H1 (cell line): ENCODE data around the gene ENPP6. TPM values are rescaled to one million over a fixed set of nuclear protein-coding genes. Genes with fewer than 3 reads are reported as not detected.

Experiments used
- CTCF ChIA-PET: fragments of 300-600 bp; sonication (Branson Sonifier 250); formaldehyde crosslinking; loops from one replicate; lab custom pipeline; 2021; ENCODE audit not compliant: partially characterized antibody; lab: Charles Lee
- POLR2A ChIA-PET: fragments of 300-600 bp; sonication (Branson Sonifier 250); formaldehyde crosslinking; loops from one replicate; lab custom pipeline; 2021; ENCODE audit warnings: inconsistent platforms; ENCODE audit not compliant: partially characterized antibody; lab: Charles Lee
- DNase-seq, 2 experiments: peaks; one replicate each; pipeline versions ENCODE4 v3.0.0 to v3.0.0-alpha.2; 2010 to 2022; ENCODE audit warnings: low spot score in 2 of 2, low read depth in 1 of 2, mixed read lengths in 1 of 2
- FAIRE-seq: peaks from 2 replicates; lab custom pipeline; 2011; peaks lifted over from hg19 to GRCh38; lab: Jason Lieb, UNC
- H2AFZ ChIP-seq: 2 replicates; pipeline ENCODE4 v1.8.1; 2012; ENCODE audit warnings: low read length, inconsistent platforms
- H2AK5ac ChIP-seq: 2 replicates; pipeline ENCODE4 v1.6.1; 2013; ENCODE audit warnings: low read depth, low read length
- H2BK120ac ChIP-seq: replicated peaks from 2 replicates; pipeline ENCODE3; 2013; ENCODE audit warnings: low read depth, low read length, inconsistent platforms
- H2BK12ac ChIP-seq: 2 replicates; pipeline ENCODE4 v1.6.1; 2013; ENCODE audit warnings: low read depth, low read length
- H2BK15ac ChIP-seq: 2 replicates; pipeline ENCODE4 v1.6.1; 2013; ENCODE audit warnings: low read length
- H2BK20ac ChIP-seq: 2 replicates; pipeline ENCODE4 v1.6.1; 2013; ENCODE audit warnings: low read length
- H2BK5ac ChIP-seq: 2 replicates; pipeline ENCODE4 v1.6.1; 2013; ENCODE audit warnings: low read depth, low read length
- H3K14ac ChIP-seq: 2 replicates; pipeline ENCODE4 v1.6.1; 2013; ENCODE audit warnings: inconsistent platforms; ENCODE audit not compliant: insufficient read length
- H3K18ac ChIP-seq: 2 replicates; pipeline ENCODE4 v1.6.1; 2013; ENCODE audit warnings: low read length; ENCODE audit errors: extremely low read depth
- H3K23ac ChIP-seq: 2 replicates; pipeline ENCODE4 v1.6.1; 2013; ENCODE audit warnings: inconsistent platforms; ENCODE audit not compliant: insufficient read length
- H3K23me2 ChIP-seq: 2 replicates; pipeline ENCODE4 v1.6.1; 2013; ENCODE audit warnings: low read depth, low read length
- H3K27ac ChIP-seq: 2 replicates; pipeline ENCODE4 v1.6.1; 2011; ENCODE audit warnings: low read depth, low read length, inconsistent platforms
- H3K27me3 ChIP-seq, 4 experiments: replicated peaks in 1 of 4; 1 replicate in 1 of 4; 2 replicates in 3 of 4; pipeline versions ENCODE4 v1.6.1 to v1.8.1; 2011 to 2013; ENCODE audit warnings: low read length in 3 of 4, mild to moderate bottlenecking in 3 of 4, inconsistent platforms in 2 of 4, mixed read lengths in 2 of 4, moderate library complexity in 1 of 4; ENCODE audit not compliant: control insufficient read depth in 3 of 4, insufficient read depth in 3 of 4; ENCODE audit errors: extremely low read depth in 1 of 4
- H3K36me3 ChIP-seq, 4 experiments: 2 replicates each; pipeline versions ENCODE4 v1.6.1 to v1.8.1; 2011 to 2013; ENCODE audit warnings: mild to moderate bottlenecking in 4 of 4, low read length in 3 of 4, moderate library complexity in 2 of 4, control low read depth in 1 of 4, inconsistent platforms in 1 of 4; ENCODE audit not compliant: insufficient read depth in 4 of 4, control insufficient read depth in 2 of 4
- H3K4ac ChIP-seq: replicated peaks from 2 replicates; pipeline ENCODE3; 2013; ENCODE audit warnings: low read length, low read depth, mixed read lengths, inconsistent platforms; ENCODE audit not compliant: insufficient read length
- H3K4me1 ChIP-seq, 4 experiments: replicated peaks in 1 of 4; 1 replicate in 1 of 4; 2 replicates in 3 of 4; pipeline versions ENCODE4 v1.6.1 to v1.8.1; 2011 to 2013; ENCODE audit warnings: low read length in 3 of 4, inconsistent platforms in 2 of 4, mixed read lengths in 1 of 4; ENCODE audit not compliant: insufficient read depth in 4 of 4, control insufficient read depth in 3 of 4
- H3K4me2 ChIP-seq, 2 experiments: 2 replicates each; pipeline versions ENCODE4 v1.6.1 to v1.8.1; 2011 to 2013; ENCODE audit warnings: low read depth in 2 of 2, low read length in 2 of 2, control low read depth in 1 of 2, inconsistent platforms in 1 of 2, mild to moderate bottlenecking in 1 of 2; ENCODE audit not compliant: insufficient read depth in 1 of 2
- H3K4me3 ChIP-seq, 4 experiments: fragments of 200-600, 300-600 bp in 1 of 4; sonication (generic), shearing (Covaris generic), sonication (Bioruptor Twin) in 1 of 4; 2 replicates each; pipeline versions ENCODE4 v1.5.1 to v1.8.1; 2011 to 2016; ENCODE audit warnings: low read length in 4 of 4, low read depth in 3 of 4, control low read depth in 2 of 4, inconsistent platforms in 2 of 4, mild to moderate bottlenecking in 2 of 4, mixed read lengths in 1 of 4, moderate library complexity in 1 of 4; ENCODE audit not compliant: insufficient read depth in 2 of 4; ENCODE audit errors: extremely low read depth in 1 of 4
- H3K56ac ChIP-seq: replicated peaks from 2 replicates; pipeline ENCODE3; 2013; ENCODE audit warnings: low read depth, mild to moderate bottlenecking, mixed read lengths, low read length, inconsistent platforms; ENCODE audit not compliant: insufficient read length
- H3K79me1 ChIP-seq: 2 replicates; pipeline ENCODE4 v1.6.1; 2013; ENCODE audit warnings: low read depth, low read length, control low read depth
- H3K79me2 ChIP-seq, 2 experiments: 2 replicates each; pipeline versions ENCODE4 v1.6.1 to v1.8.1; 2012 to 2013; ENCODE audit warnings: low read length in 2 of 2, mild to moderate bottlenecking in 2 of 2, inconsistent platforms in 1 of 2; ENCODE audit not compliant: insufficient read depth in 2 of 2, control insufficient read depth in 1 of 2
- H3K9ac ChIP-seq, 4 experiments: replicated peaks in 1 of 4; 1 replicate in 1 of 4; 2 replicates in 3 of 4; pipeline versions ENCODE4 v1.6.1 to v1.8.1; 2011 to 2013; ENCODE audit warnings: low read depth in 3 of 4, low read length in 3 of 4, control low read depth in 2 of 4, mild to moderate bottlenecking in 2 of 4, moderate library complexity in 2 of 4, inconsistent platforms in 1 of 4; ENCODE audit errors: extremely low read depth in 1 of 4
- H3K9me3 ChIP-seq, 2 experiments: 2 replicates each; pipeline versions ENCODE4 v1.6.1 to v1.8.1; 2012 to 2013; ENCODE audit warnings: mild to moderate bottlenecking in 2 of 2, moderate library complexity in 2 of 2, control low read depth in 1 of 2, inconsistent platforms in 1 of 2, low read depth in 1 of 2, low read length in 1 of 2, mixed read lengths in 1 of 2; ENCODE audit not compliant: insufficient read depth in 2 of 2
- H4K20me1 ChIP-seq, 2 experiments: replicated peaks in 1 of 2; 2 replicates each; pipeline versions ENCODE3 to v1.8.1; 2011 to 2013; ENCODE audit warnings: inconsistent platforms in 2 of 2, low read length in 2 of 2, mild to moderate bottlenecking in 1 of 2; ENCODE audit not compliant: insufficient read depth in 2 of 2, control insufficient read depth in 1 of 2
- H4K5ac ChIP-seq: 2 replicates; pipeline ENCODE4 v1.6.1; 2013; ENCODE audit warnings: low read length, low read depth, mixed read lengths, inconsistent platforms; ENCODE audit not compliant: insufficient read length
- H4K8ac ChIP-seq: 2 replicates; pipeline ENCODE4 v1.8.0; 2013; ENCODE audit warnings: mild to moderate bottlenecking, moderate library complexity, low read length, inconsistent platforms; ENCODE audit not compliant: insufficient read depth; ENCODE audit errors: extremely low read depth
- H4K91ac ChIP-seq: replicated peaks from 2 replicates; pipeline ENCODE3; 2013; ENCODE audit warnings: low read length, mixed read lengths, inconsistent platforms; ENCODE audit not compliant: insufficient read length
- CTCF ChIP-seq, 3 experiments: IDR thresholded peaks; 1 replicate in 2 of 3; 2 replicates in 1 of 3; pipeline versions ENCODE4 v1.5.1 to v1.6.1; 2011; ENCODE audit warnings: low read length in 3 of 3, mild to moderate bottlenecking in 3 of 3, inconsistent platforms in 2 of 3, low read depth in 1 of 3, moderate library complexity in 1 of 3; ENCODE audit not compliant: insufficient read depth in 1 of 3; ENCODE audit errors: control extremely low read depth in 1 of 3
- RAD21 ChIP-seq, 2 experiments: IDR thresholded peaks in 1 of 2; conservative IDR thresholded peaks in 1 of 2; 2 replicates each; pipeline ENCODE4 v1.6.1; 2011; ENCODE audit warnings: low read depth in 2 of 2, low read length in 2 of 2, improper control_type of control experiment in 1 of 2, inconsistent platforms in 1 of 2, mild to moderate bottlenecking in 1 of 2, moderate library complexity in 1 of 2
- RNF2 ChIP-seq: fragments of 200-900, 300-1000 bp; sonication (generic); IDR thresholded peaks from 2 replicates; pipeline ENCODE4 v1.7.1; 2016; ENCODE audit warnings: borderline replicate concordance, low read depth, mild to moderate bottlenecking, antibody characterized with exemption, low read length; ENCODE audit not compliant: poor library complexity, severe bottlenecking; ENCODE audit errors: missing control alignments
- WGBS, 2 experiments: shearing (Covaris generic) in 1 of 2; methylation state at CpG; one replicate each; pipeline versions ENCODE4 v1.1.6 to v1.1.7; 2013 to 2015; ENCODE audit warnings: low lambda C conversion rate in 2 of 2, mixed read lengths in 2 of 2, inconsistent platforms in 1 of 2, low coverage in 1 of 2, missing lambda C conversion rate in 1 of 2; ENCODE audit not compliant: insufficient replicate concordance in 2 of 2, insufficient coverage in 1 of 2, insufficient read length in 1 of 2; ENCODE audit errors: extremely low coverage in 1 of 2, missing lambda C conversion rate in 1 of 2; 5-methylcytosine and 5-hydroxymethylcytosine counted together
- polyA plus RNA-seq, 7 experiments: library from polyadenylated mRNA; depleted of rRNA in 3 of 7; stranded (reverse) in 5 of 7; unstranded in 2 of 7; fragments of >200 nt in 5 of 7; fragments of 200-250 nt in 2 of 7; gene quantifications; 1 replicate in 5 of 7; 2 replicates in 1 of 7; 4 replicates in 1 of 7; pipeline versions ENCODE4 v1.2.1 to v1.2.3, GENCODE V29; 2011 to 2013; ENCODE audit warnings: missing spikeins in 2 of 7, mixed read lengths in 2 of 7
- total RNA-seq: library from RNA; stranded (reverse); fragmentation: NEBNext Ultra II Directional; extraction: Animal tissue kit (Norgen Biotek cat#: 25700); gene quantifications from 2 replicates; pipeline ENCODE4 v1.2.1, GENCODE V29; 2021
- TF ChIP-seq, protein P1 (sequence below): IDR thresholded peaks from 2 replicates; pipeline ENCODE4 v1.6.1; 2011; ENCODE audit warnings: low read depth, mild to moderate bottlenecking, low read length; ENCODE audit not compliant: insufficient read depth

Gene ENPP6
- total and polyA plus RNA-seq, 2 of the 8 experiments (the other 6 are each of a cell fraction or from before 2014, with no cell fraction given) = 0.11 to 0.20 TPM

DNA sequence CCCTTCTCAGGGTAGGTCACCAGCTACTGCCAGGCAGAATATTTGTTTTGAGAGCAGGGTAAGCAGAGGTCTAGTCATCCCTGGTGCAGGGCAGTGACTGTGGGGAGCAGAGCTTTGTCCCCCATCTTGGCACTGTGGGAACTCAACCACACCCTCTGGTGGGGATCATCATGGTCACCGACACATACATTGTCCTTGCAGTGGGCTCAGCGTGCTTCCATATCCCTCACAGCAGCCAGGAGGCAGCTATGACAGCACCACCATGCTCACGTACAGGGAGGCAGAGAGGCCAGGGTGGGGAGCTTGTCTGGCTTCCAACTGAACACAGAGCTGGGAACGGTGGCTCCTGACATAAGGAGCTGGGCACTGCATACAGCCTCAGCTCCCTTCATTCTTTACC, 102.3 kb downstream of the ENPP6 start:
- H3K4me3 ChIP-seq = no peak overlapping the region
- no peak for TF ChIP-seq RNF2
- TF ChIP-seq, protein P1, sequence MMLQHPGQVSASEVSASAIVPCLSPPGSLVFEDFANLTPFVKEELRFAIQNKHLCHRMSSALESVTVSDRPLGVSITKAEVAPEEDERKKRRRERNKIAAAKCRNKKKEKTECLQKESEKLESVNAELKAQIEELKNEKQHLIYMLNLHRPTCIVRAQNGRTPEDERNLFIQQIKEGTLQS = no peak
- TF ChIP-seq CTCF (IDR thresholded peaks at IDR 0.05; ENCODE audit: control extremely low read depth in 1 of 3, insufficient read depth in 1 of 3, low read depth in 1 of 3, low read length in 3 of 3) = peak in 2 of 3 experiments; percentile 6 to 15; a peak in 2 of 4 replicates
- 0 out of 4 replicates have a peak, but pooled peaks of 1 of the 2 experiments have one; percentile 8 for TF ChIP-seq RAD21 (IDR thresholded peaks at IDR 0.05 in 1 of 2, conservative IDR thresholded peaks at IDR 0.05 in 1 of 2; ENCODE audit: low read depth in 2 of 2, low read length in 2 of 2)
- no peak overlapping the region for H4K5ac ChIP-seq
- no peak overlapping the region for H3K4ac ChIP-seq
- H3K79me1 ChIP-seq = no peaks in the 10 kb centered on the region
- H3K36me3 ChIP-seq = no peaks in the 10 kb centered on the region
- H3K23me2 ChIP-seq = no peaks in the 10 kb centered on the region
- no peak overlapping the region for H4K91ac ChIP-seq
- no peak overlapping the region for H3K14ac ChIP-seq
- H4K20me1 ChIP-seq = no peaks in the 10 kb centered on the region
- H3K18ac ChIP-seq = no peak overlapping the region
- WGBS, 2 experiments = 91% methylated on average over 4 of the region's 4 CpGs; no CpG with 5 or more reads in 1 of the 2 experiments
- no peak overlapping the region for H3K9ac ChIP-seq
- no peak overlapping the region for H3K23ac ChIP-seq
- H3K79me2 ChIP-seq = no peaks in the 10 kb centered on the region
- no peaks in the 10 kb centered on the region for H3K4me1 ChIP-seq
- H2BK12ac ChIP-seq = no peak overlapping the region
- POLR2A ChIA-PET = no interaction called here
- H4K8ac ChIP-seq = no peak overlapping the region
- FAIRE-seq (no peak), DNase-seq (no peak)
- no peak overlapping the region for H2BK15ac ChIP-seq
- H3K4me2 ChIP-seq = no peak overlapping the region
- CTCF ChIA-PET = interaction anchor here (0.7 to 9.2 kb wide), 8 partner anchors 12 to 274 kb away, joined by 3 to 87 read pairs (median 4); no protein-coding TSS in a partner anchor
- H3K9me3 ChIP-seq = no peaks in the 10 kb centered on the region
- no peak overlapping the region for H3K56ac ChIP-seq
- H2BK5ac ChIP-seq = no peak overlapping the region
- H2AFZ ChIP-seq = no peak overlapping the region; the same call in 1 of the 2 replicates
- H2AK5ac ChIP-seq = no peak overlapping the region
- no peaks in the 10 kb centered on the region for H3K27me3 ChIP-seq
- H3K27ac ChIP-seq = no peak overlapping the region
- H2BK120ac ChIP-seq = no peak overlapping the region
- H2BK20ac ChIP-seq = no peak overlapping the region
